SK-N-SH treated with all-trans-retinoic acid at 6 μM for 48 hours (cell line): ENCODE measurements around the gene CTNNA3.

ENCODE experiments used
- ATAC-seq: fragments of 200-7000 bp; cut with Tn5 transposase; 3 replicates; pipeline ENCODE4 v1.9.1; 2020; ENCODE audit warnings: mild to moderate bottlenecking, moderate library complexity
- ARNTL ChIP-seq: fragments of 450-650 bp; formaldehyde crosslinking; IDR thresholded peaks from 2 replicates; pipeline ENCODE4 v1.5.0; 2020; ENCODE audit warnings: low read depth, mild to moderate bottlenecking, moderate library complexity, borderline replicate concordance
- CSDC2 ChIP-seq: fragments of 250-450 bp; sonication (Bioruptor Pico); IDR thresholded peaks from 2 replicates; pipeline ENCODE4 v1.5.0; 2020; ENCODE audit warnings: mild to moderate bottlenecking, moderate library complexity
- ESRRG ChIP-seq: fragments of 250-450 bp; sonication (Bioruptor Pico); IDR thresholded peaks from 2 replicates; pipeline ENCODE4 v1.6.1; 2021; ENCODE audit warnings: mild to moderate bottlenecking
- GLIS3 ChIP-seq: fragments of 250-450 bp; sonication (Bioruptor Pico); IDR thresholded peaks from 2 replicates; pipeline ENCODE4 v1.5.0; 2020; ENCODE audit warnings: mild to moderate bottlenecking, moderate library complexity
- OSR1 ChIP-seq: fragments of 250-450 bp; sonication (Bioruptor Pico); IDR thresholded peaks from 2 replicates; pipeline ENCODE4 v1.8.0; 2022; ENCODE audit warnings: moderate library complexity, mild to moderate bottlenecking, inconsistent platforms
- PATZ1 ChIP-seq: fragments of 250-450 bp; sonication (Bioruptor Pico); IDR thresholded peaks from 2 replicates; pipeline ENCODE4 v1.8.0; 2020; ENCODE audit warnings: mild to moderate bottlenecking, moderate library complexity, borderline replicate concordance
- POU6F1 ChIP-seq: fragments of 250-450 bp; sonication (Bioruptor Pico); IDR thresholded peaks from 2 replicates; pipeline ENCODE4 v1.8.0; 2021; ENCODE audit warnings: low read depth, mild to moderate bottlenecking, moderate library complexity, borderline replicate concordance
- PPARA ChIP-seq: fragments of 250-450 bp; sonication (Bioruptor Pico); IDR thresholded peaks from 2 replicates; pipeline ENCODE4 v1.5.0; 2020; ENCODE audit warnings: mild to moderate bottlenecking, borderline replicate concordance
- RARB ChIP-seq: fragments of 250-450 bp; sonication (Bioruptor Pico); IDR thresholded peaks from 2 replicates; pipeline ENCODE4 v1.8.0; 2021; ENCODE audit warnings: mild to moderate bottlenecking, moderate library complexity
- SNAI2 ChIP-seq: fragments of 250-450 bp; sonication (Bioruptor Pico); IDR thresholded peaks from 2 replicates; pipeline ENCODE4 v1.5.0; 2020; ENCODE audit warnings: mild to moderate bottlenecking, moderate library complexity
- TCF4 ChIP-seq: fragments of 250-450 bp; sonication (Bioruptor Pico); IDR thresholded peaks from 2 replicates; pipeline ENCODE4 v1.8.0; 2021; ENCODE audit warnings: mild to moderate bottlenecking, moderate library complexity, borderline replicate concordance
- TOX ChIP-seq: fragments of 250-450 bp; sonication (Bioruptor Pico); IDR thresholded peaks from 2 replicates; pipeline ENCODE4 v1.8.0; 2021; ENCODE audit warnings: mild to moderate bottlenecking, moderate library complexity, borderline replicate concordance
- ZFP3 ChIP-seq: fragments of 250-450 bp; sonication (Bioruptor Pico); IDR thresholded peaks from 2 replicates; pipeline ENCODE4 v1.5.0; 2020; ENCODE audit warnings: mild to moderate bottlenecking, moderate library complexity
- ZFP30 ChIP-seq: fragments of 450-650 bp; formaldehyde crosslinking; IDR thresholded peaks from 2 replicates; pipeline ENCODE4 v1.5.0; 2022; ENCODE audit warnings: mild to moderate bottlenecking, moderate library complexity
- ZNF70 ChIP-seq: fragments of 450-650 bp; formaldehyde crosslinking; IDR thresholded peaks from 2 replicates; pipeline ENCODE4 v1.5.0; 2020; ENCODE audit warnings: mild to moderate bottlenecking, moderate library complexity
- ZNF8 ChIP-seq: fragments of 450-650 bp; formaldehyde crosslinking; IDR thresholded peaks from 2 replicates; pipeline ENCODE4 v1.5.0; 2020; ENCODE audit warnings: mild to moderate bottlenecking, moderate library complexity
- TF ChIP-seq, protein P1 (sequence below): fragments of 250-450 bp; sonication (Bioruptor Pico); IDR thresholded peaks from 2 replicates; pipeline ENCODE4 v1.5.1; 2020; ENCODE audit warnings: low read depth, mild to moderate bottlenecking, moderate library complexity
- TF ChIP-seq, protein P2 (sequence below): fragments of 250-450 bp; sonication (Bioruptor Pico); IDR thresholded peaks from 2 replicates; pipeline ENCODE4 v1.5.0; 2020; ENCODE audit warnings: mild to moderate bottlenecking, moderate library complexity

Gene CTNNA3

DNA sequence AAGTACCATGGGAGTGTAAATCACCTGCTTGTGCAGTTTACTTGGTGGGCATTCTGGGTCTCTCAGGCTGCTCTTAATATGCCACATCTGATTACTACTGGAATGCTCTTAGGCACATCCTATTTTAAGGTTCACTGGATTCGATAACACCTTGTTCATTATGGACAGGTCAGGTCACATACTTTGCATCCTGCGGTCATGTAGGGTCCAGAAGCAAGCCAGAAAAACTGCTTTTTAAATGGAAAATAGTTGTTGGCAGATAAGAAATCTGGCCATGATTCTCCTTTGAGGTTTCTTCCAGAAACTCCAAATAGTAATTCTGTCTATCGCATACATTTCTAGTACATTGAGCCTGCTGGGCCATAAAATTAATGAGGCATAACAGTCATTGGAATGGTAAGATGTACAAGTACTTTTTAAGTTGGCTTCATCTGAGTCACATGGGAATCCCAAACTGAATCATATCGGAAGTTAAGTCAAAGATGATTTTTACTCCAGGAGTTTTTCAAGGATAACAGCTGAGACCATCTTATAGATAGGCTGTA is 398.3 kb downstream of the CTNNA3 start (continued):
- no peak for TF ChIP-seq ARNTL
- no peak for TF ChIP-seq TOX (CRISPR knock-in tag)
- TF ChIP-seq ZNF8 (CRISPR knock-in tag): no peak

GRCh38 chr10:67296926-67297325 is 399.1 kb downstream of the CTNNA3 start:
- no peak for ATAC-seq

GRCh38 chr10:67288688-67289410 is 407.1 kb downstream of the CTNNA3 start:
- no peak for TF ChIP-seq SNAI2
- no peak for TF ChIP-seq TCF4
- ATAC-seq: no peak

More at GRCh38 chr10:67296926-67297325, 399.1 kb downstream of the CTNNA3 start:
- TF ChIP-seq RARB (CRISPR knock-in tag) (no peak), CSDC2 (CRISPR knock-in tag) (no peak), PATZ1 (CRISPR knock-in tag) (no peak), ESRRG (CRISPR knock-in tag) (no peak), POU6F1 (no peak), ZNF70 (CRISPR knock-in tag) (no peak), OSR1 (CRISPR knock-in tag) (no peak), TOX (CRISPR knock-in tag) (no peak), GLIS3 (CRISPR knock-in tag) (no peak), PPARA (CRISPR knock-in tag) (no peak), ZFP3 (CRISPR knock-in tag) (no peak), ARNTL (no peak), ZFP30 (CRISPR knock-in tag) (no peak), SNAI2 (no peak)
- TF ChIP-seq, protein P1, sequence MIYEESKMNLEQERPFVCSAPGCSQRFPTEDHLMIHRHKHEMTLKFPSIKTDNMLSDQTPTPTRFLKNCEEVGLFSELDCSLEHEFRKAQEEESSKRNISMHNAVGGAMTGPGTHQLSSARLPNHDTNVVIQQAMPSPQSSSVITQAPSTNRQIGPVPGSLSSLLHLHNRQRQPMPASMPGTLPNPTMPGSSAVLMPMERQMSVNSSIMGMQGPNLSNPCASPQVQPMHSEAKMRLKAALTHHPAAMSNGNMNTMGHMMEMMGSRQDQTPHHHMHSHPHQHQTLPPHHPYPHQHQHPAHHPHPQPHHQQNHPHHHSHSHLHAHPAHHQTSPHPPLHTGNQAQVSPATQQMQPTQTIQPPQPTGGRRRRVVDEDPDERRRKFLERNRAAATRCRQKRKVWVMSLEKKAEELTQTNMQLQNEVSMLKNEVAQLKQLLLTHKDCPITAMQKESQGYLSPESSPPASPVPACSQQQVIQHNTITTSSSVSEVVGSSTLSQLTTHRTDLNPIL: no peak

- ATAC-seq: no peak
- TF ChIP-seq OSR1 (CRISPR knock-in tag) (no peak), PATZ1 (CRISPR knock-in tag) (no peak), ZFP30 (CRISPR knock-in tag) (no peak), POU6F1 (no peak), TOX (CRISPR knock-in tag) (no peak), SNAI2 (no peak), TCF4 (no peak)
Measured at GRCh38 chr10:67284589-67284988, 411.4 kb downstream of the CTNNA3 start.

DNA sequence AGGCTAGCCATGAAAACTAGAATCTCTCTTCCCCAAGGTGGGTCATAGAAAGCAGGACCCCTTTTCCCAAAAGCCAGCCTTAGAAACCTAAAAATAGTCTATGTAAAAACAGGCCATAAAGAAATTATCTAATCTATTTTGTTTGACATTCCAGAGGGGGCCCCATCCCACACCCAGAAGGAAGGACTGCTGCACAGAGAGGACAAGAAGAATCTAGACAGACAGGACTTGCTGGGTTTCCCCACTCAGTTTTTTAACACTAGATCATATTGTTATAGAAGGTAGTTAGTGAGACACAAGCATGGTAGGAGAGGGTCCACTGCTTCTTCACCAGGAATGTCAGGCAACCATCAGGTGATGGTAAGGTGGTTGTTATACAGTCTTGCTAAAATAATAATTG is 413.1 kb downstream of the CTNNA3 start:
- no peak for ATAC-seq
- TF ChIP-seq RARB (CRISPR knock-in tag) (no peak), PATZ1 (CRISPR knock-in tag) (no peak), SNAI2 (no peak), POU6F1 (no peak)
- TF ChIP-seq, protein P2, sequence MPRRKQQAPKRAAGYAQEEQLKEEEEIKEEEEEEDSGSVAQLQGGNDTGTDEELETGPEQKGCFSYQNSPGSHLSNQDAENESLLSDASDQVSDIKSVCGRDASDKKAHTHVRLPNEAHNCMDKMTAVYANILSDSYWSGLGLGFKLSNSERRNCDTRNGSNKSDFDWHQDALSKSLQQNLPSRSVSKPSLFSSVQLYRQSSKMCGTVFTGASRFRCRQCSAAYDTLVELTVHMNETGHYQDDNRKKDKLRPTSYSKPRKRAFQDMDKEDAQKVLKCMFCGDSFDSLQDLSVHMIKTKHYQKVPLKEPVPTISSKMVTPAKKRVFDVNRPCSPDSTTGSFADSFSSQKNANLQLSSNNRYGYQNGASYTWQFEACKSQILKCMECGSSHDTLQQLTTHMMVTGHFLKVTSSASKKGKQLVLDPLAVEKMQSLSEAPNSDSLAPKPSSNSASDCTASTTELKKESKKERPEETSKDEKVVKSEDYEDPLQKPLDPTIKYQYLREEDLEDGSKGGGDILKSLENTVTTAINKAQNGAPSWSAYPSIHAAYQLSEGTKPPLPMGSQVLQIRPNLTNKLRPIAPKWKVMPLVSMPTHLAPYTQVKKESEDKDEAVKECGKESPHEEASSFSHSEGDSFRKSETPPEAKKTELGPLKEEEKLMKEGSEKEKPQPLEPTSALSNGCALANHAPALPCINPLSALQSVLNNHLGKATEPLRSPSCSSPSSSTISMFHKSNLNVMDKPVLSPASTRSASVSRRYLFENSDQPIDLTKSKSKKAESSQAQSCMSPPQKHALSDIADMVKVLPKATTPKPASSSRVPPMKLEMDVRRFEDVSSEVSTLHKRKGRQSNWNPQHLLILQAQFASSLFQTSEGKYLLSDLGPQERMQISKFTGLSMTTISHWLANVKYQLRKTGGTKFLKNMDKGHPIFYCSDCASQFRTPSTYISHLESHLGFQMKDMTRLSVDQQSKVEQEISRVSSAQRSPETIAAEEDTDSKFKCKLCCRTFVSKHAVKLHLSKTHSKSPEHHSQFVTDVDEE: no peak
